SK-N-SH (cell line): ENCODE data around the gene TBK1. TPM values are rescaled to one million over a fixed set of nuclear protein-coding genes. Genes with fewer than 3 reads are reported as not detected.

ENCODE experiments used
- CTCF ChIA-PET: fragments of 300-600, 350-600 bp; formaldehyde crosslinking; extraction: SDS; loops from one replicate; lab custom pipeline; 2021; lab: Yijun Ruan, JAX
- POLR2A ChIA-PET: fragments of 350-600 bp; sonication (Branson Sonifier 250); formaldehyde crosslinking; extraction: SDS; loops from one replicate; lab custom pipeline; 2020; ENCODE audit warnings: antibody characterized with exemption, inconsistent platforms; lab: Yijun Ruan, JAX
- DNase-seq: peaks from one replicate; pipeline ENCODE4 v3.0.0; 2012
- H2AFZ ChIP-seq: fragments of 200-600 bp; sonication (generic); 2 replicates; pipeline ENCODE4 v1.8.1; 2016; ENCODE audit warnings: antibody characterized with exemption, mild to moderate bottlenecking, low read depth
- H3F3A ChIP-seq: fragments of 200-600 bp; sonication (generic); replicated peaks from 2 replicates; pipeline ENCODE3; 2016; ENCODE audit warnings: antibody characterized with exemption, mild to moderate bottlenecking; ENCODE audit not compliant: insufficient read depth
- H3K27ac ChIP-seq, 2 experiments: fragments of 200-500 bp in 1 of 2; fragments of 200-600 bp in 1 of 2; sonication (Bioruptor generic) in 1 of 2; sonication (generic), shearing (Covaris generic) in 1 of 2; 2 replicates each; pipeline versions ENCODE4 v1.5.1 to v1.6.1; 2014 to 2016; ENCODE audit warnings: low read depth in 2 of 2, inconsistent platforms in 1 of 2, low read length in 1 of 2, mild to moderate bottlenecking in 1 of 2, mixed read lengths in 1 of 2
- H3K27me3 ChIP-seq: fragments of 200-600 bp; sonication (generic), shearing (Covaris generic); 2 replicates; pipeline ENCODE4 v1.6.1; 2016; ENCODE audit warnings: mixed run types; ENCODE audit not compliant: insufficient read depth
- H3K36me3 ChIP-seq, 2 experiments: fragments of 200-500 bp in 1 of 2; fragments of 200-600 bp in 1 of 2; sonication (Bioruptor generic) in 1 of 2; sonication (generic) in 1 of 2; replicated peaks in 1 of 2; 2 replicates each; pipeline versions ENCODE3 to v1.5.1; 2014 to 2016; ENCODE audit warnings: low read length in 1 of 2, mild to moderate bottlenecking in 1 of 2; ENCODE audit not compliant: insufficient read depth in 2 of 2, control insufficient read depth in 1 of 2
- H3K4me1 ChIP-seq, 2 experiments: fragments of 200-500 bp in 1 of 2; fragments of 200-600 bp in 1 of 2; sonication (Bioruptor generic) in 1 of 2; sonication (generic), shearing (Covaris generic) in 1 of 2; 2 replicates each; pipeline versions ENCODE4 v1.5.1 to v1.6.1; 2014 to 2016; ENCODE audit warnings: low read depth in 1 of 2, low read length in 1 of 2, mixed run types in 1 of 2; ENCODE audit not compliant: insufficient read depth in 2 of 2, control insufficient read depth in 1 of 2
- H3K4me2 ChIP-seq: fragments of 200-600 bp; sonication (generic), shearing (Covaris generic); 2 replicates; pipeline ENCODE4 v1.6.1; 2017; ENCODE audit warnings: mixed run types
- H3K4me3 ChIP-seq, 2 experiments: fragments of 200-500 bp in 1 of 2; fragments of 200-600 bp in 1 of 2; sonication (Bioruptor generic) in 1 of 2; sonication (generic), shearing (Covaris generic) in 1 of 2; 2 replicates each; pipeline versions ENCODE4 v1.5.1 to v1.8.1; 2014 to 2016; ENCODE audit warnings: low read depth in 2 of 2, inconsistent platforms in 1 of 2, low read length in 1 of 2, mild to moderate bottlenecking in 1 of 2, mixed read lengths in 1 of 2, moderate library complexity in 1 of 2
- H3K79me2 ChIP-seq: fragments of 200-600 bp; sonication (generic); 2 replicates; pipeline ENCODE4 v1.8.1; 2017; ENCODE audit warnings: mild to moderate bottlenecking; ENCODE audit not compliant: insufficient read depth
- H3K9ac ChIP-seq: fragments of 200-600 bp; sonication (generic); 2 replicates; pipeline ENCODE4 v1.6.1; 2017; ENCODE audit warnings: mixed run types
- H3K9me2 ChIP-seq: fragments of 200-600 bp; sonication (generic); 2 replicates; pipeline ENCODE4 v1.6.1; 2017; ENCODE audit warnings: mixed run types
- H3K9me3 ChIP-seq: fragments of 200-600 bp; sonication (generic); 2 replicates; pipeline ENCODE4 v1.6.1; 2017; ENCODE audit warnings: mixed run types, mild to moderate bottlenecking, moderate library complexity
- H4K20me1 ChIP-seq: fragments of 200-600 bp; sonication (generic); 2 replicates; pipeline ENCODE4 v1.6.1; 2017; ENCODE audit warnings: mild to moderate bottlenecking, mixed run types; ENCODE audit not compliant: insufficient read depth
- EP300 ChIP-seq, 2 experiments: IDR thresholded peaks; 2 replicates each; pipeline versions ENCODE4 v1.4.0 to v1.6.1; 2012; ENCODE audit warnings: borderline replicate concordance in 1 of 2, low read depth in 1 of 2, low read length in 1 of 2
- GATA2 ChIP-seq: sonication (generic); formaldehyde crosslinking; IDR thresholded peaks from 2 replicates; pipeline ENCODE4 v1.5.0; 2020; ENCODE audit warnings: mild to moderate bottlenecking, missing genetic modification reagents
- JUND ChIP-seq: IDR thresholded peaks from 2 replicates; pipeline ENCODE4 v1.4.0; 2012
- MEF2A ChIP-seq: IDR thresholded peaks from 2 replicates; pipeline ENCODE4 v1.4.0; 2012; ENCODE audit warnings: low read depth, borderline replicate concordance
- POLR2AphosphoS5 ChIP-seq: IDR thresholded peaks from 2 replicates; pipeline ENCODE4 v1.6.1; 2012; ENCODE audit warnings: low read depth, low read length
- RAD21 ChIP-seq: IDR thresholded peaks from 2 replicates; pipeline ENCODE4 v1.6.1; 2012; ENCODE audit warnings: mild to moderate bottlenecking, low read length
- REST ChIP-seq: IDR thresholded peaks from 2 replicates; pipeline ENCODE4 v1.6.1; 2012; ENCODE audit warnings: mild to moderate bottlenecking, low read depth, low read length, moderate library complexity
- RFX5 ChIP-seq: IDR thresholded peaks from 2 replicates; pipeline ENCODE4 v1.6.1; 2012; ENCODE audit warnings: mild to moderate bottlenecking, improper control_type of control experiment, low read length
- SIN3A ChIP-seq: IDR thresholded peaks from 2 replicates; pipeline ENCODE4 v1.6.1; 2012; ENCODE audit warnings: low read depth, mild to moderate bottlenecking, low read length, moderate library complexity, borderline replicate concordance
- TAF1 ChIP-seq: IDR thresholded peaks from 2 replicates; pipeline ENCODE4 v1.6.1; 2012; ENCODE audit warnings: low read depth, mild to moderate bottlenecking, low read length, moderate library complexity, borderline replicate concordance
- TEAD4 ChIP-seq: IDR thresholded peaks from 2 replicates; pipeline ENCODE4 v1.4.0; 2012; ENCODE audit warnings: mild to moderate bottlenecking, borderline replicate concordance; ENCODE audit not compliant: insufficient read depth
- USF2 ChIP-seq: fragments of 150-350 bp; IDR thresholded peaks from 2 replicates; pipeline ENCODE4 v1.6.1; 2017; ENCODE audit warnings: antibody characterized with exemption, low read length, low read depth, borderline replicate concordance
- ZBTB33 ChIP-seq: IDR thresholded peaks from 2 replicates; pipeline ENCODE4 v1.4.0; 2012; ENCODE audit warnings: low read depth, borderline replicate concordance
- WGBS: methylation state at CpG from one replicate; pipeline ENCODE4 v1.1.6; 2017; ENCODE audit warnings: low lambda C conversion rate; 5-methylcytosine and 5-hydroxymethylcytosine counted together
- polyA plus RNA-seq, 3 experiments: library from polyadenylated mRNA; depleted of rRNA; stranded (reverse); fragments of >200 nt; gene quantifications; 2 replicates each; pipeline ENCODE4 v1.2.3, GENCODE V29; 2012

Gene TBK1
- polyA plus RNA-seq, 1 of the 3 experiments (the other 2 are of a cell fraction), result 8.2 TPM

GRCh38 chr12:64446295-64446694 is 5.6 kb upstream of the TBK1 start:
- H3F3A ChIP-seq, result peaks cover 36% of the 10 kb centered on the region
- 36% methylated on average over 1 of the region's 1 CpG for WGBS
- H3K9me3 ChIP-seq, result no peaks in the 10 kb centered on the region
- no peak overlapping the region for H3K9ac ChIP-seq
- DNase-seq, result no peak
- H2AFZ ChIP-seq, result no peak overlapping the region
- POLR2A ChIA-PET, result no interaction called here
- no peak overlapping the region for H3K4me3 ChIP-seq
- H3K9me2 ChIP-seq, result no peaks in the 10 kb centered on the region
- no peak overlapping the region for H3K4me2 ChIP-seq
- H4K20me1 ChIP-seq, result no peaks in the 10 kb centered on the region
- CTCF ChIA-PET, result no interaction called here
- H3K27me3 ChIP-seq, result no peaks in the 10 kb centered on the region
- peaks cover 7% of the 10 kb centered on the region; the same call in 1 of the 2 replicates for H3K79me2 ChIP-seq
- H3K36me3 ChIP-seq, result peaks cover 64 to 85% of the 10 kb centered on the region in 2 experiments
- H3K4me1 ChIP-seq, result peaks cover 3 to 5% of the 10 kb centered on the region in 2 experiments; a peak in 3 of 4 replicates
- TF ChIP-seq GATA2 (CRISPR knock-in tag), result no peak
- TF ChIP-seq TAF1, result no peak
- TF ChIP-seq REST, result no peak
- no peak for TF ChIP-seq RAD21
- no peak for TF ChIP-seq TEAD4
- no peak for TF ChIP-seq EP300 (IDR thresholded peaks at IDR 0.05; ENCODE audit: borderline replicate concordance in 1 of 2, low read depth in 1 of 2, low read length in 1 of 2)
- TF ChIP-seq SIN3A, result no peak
- TF ChIP-seq MEF2A, result no peak
- no peak for TF ChIP-seq POLR2AphosphoS5
- H3K27ac ChIP-seq, result no peak overlapping the region

GRCh38 chr12:64450057-64450640 is 1.8 kb upstream of the TBK1 start:
- Histone ChIP-seq H3K27ac (peak overlapping the region in 1 of 2 experiments; percentile 98; a peak in 1 of 4 replicates), H3K9me2 (no peaks in the 10 kb centered on the region), H3K9ac (no peak overlapping the region), H3K36me3 (peaks cover 35 to 50% of the 10 kb centered on the region in 2 experiments), H3K27me3 (no peaks in the 10 kb centered on the region), H3K4me1 (peaks cover 10 to 11% of the 10 kb centered on the region in 2 experiments; a peak in 3 of 4 replicates), H3K9me3 (no peaks in the 10 kb centered on the region), H3K79me2 (peaks cover 40% of the 10 kb centered on the region), H3F3A (peaks cover 44% of the 10 kb centered on the region), H4K20me1 (no peaks in the 10 kb centered on the region), H3K4me3 (no peak overlapping the region), H2AFZ (no peak overlapping the region), H3K4me2 (peak overlapping the region; percentile 90; the same call in 1 of the 2 replicates)
- POLR2A ChIA-PET, result no interaction called here
- CTCF ChIA-PET, result interaction anchor here (1.2 to 1.5 kb wide), 5 partner anchors 11 to 248 kb away, joined by 3 to 5 read pairs (median 3); no protein-coding TSS in a partner anchor
- WGBS, result 85% methylated on average over 2 of the region's 2 CpGs
- TF ChIP-seq RFX5, result no peak
- TF ChIP-seq MEF2A, result no peak
- TF ChIP-seq JUND, result no peak
- no peak for TF ChIP-seq ZBTB33
- TF ChIP-seq USF2, result no peak
- DNase-seq, result no peak
